Measurements from ENCODE around the gene SPEM1.

The SPEM1 gene

GRCh38 chr17:7411427-7411750 lies 8.7 kb upstream of the SPEM1 start:
- Histone ChIP-seq H3K9me3 (ENCODE audit: insufficient read depth, low read length) (no peaks in the 10 kb centered on the region), H3K9ac (ENCODE audit: low read length) (no peak overlapping the region), H3K79me2 (ENCODE audit: insufficient read depth, low read length) (no peaks in the 10 kb centered on the region), H3K4me3 (ENCODE audit: insufficient read depth, low read length, poor library complexity, severe bottlenecking) (no peak overlapping the region), H4K20me1 (ENCODE audit: low read depth, low read length) (no peaks in the 10 kb centered on the region), H2AFZ (ENCODE audit: low read depth, low read length, severe bottlenecking) (no peak overlapping the region), H3K27me3 (ENCODE audit: low read length) (no peaks in the 10 kb centered on the region), H3K36me3 (ENCODE audit: low read length) (no peaks in the 10 kb centered on the region), H3K27ac (ENCODE audit: low read depth, low read length) (no peak overlapping the region), H3K9me2 (replicated peaks; ENCODE audit: insufficient read depth, low read length) (no peaks in the 10 kb centered on the region), H3K4me2 (ENCODE audit: low read depth, low read length, poor library complexity, severe bottlenecking) (no peak overlapping the region), H3F3A (ENCODE audit: insufficient read depth) (no peaks in the 10 kb centered on the region)
- TF ChIP-seq EZH2phosphoT487 (conservative IDR thresholded peaks at IDR 0.05; ENCODE audit: low read length): no peak
- TF ChIP-seq CTCF (IDR thresholded peaks at IDR 0.05; ENCODE audit: insufficient read depth, low read length, poor library complexity, severe bottlenecking): no peak

GRCh38 chr17:7413346-7413985 lies 6.7 kb upstream of the SPEM1 start:
- Histone ChIP-seq H3K9ac (ENCODE audit: low read length) (no peak overlapping the region), H3K79me2 (ENCODE audit: insufficient read depth, low read length) (no peaks in the 10 kb centered on the region), H3F3A (ENCODE audit: insufficient read depth) (no peaks in the 10 kb centered on the region), H3K4me2 (ENCODE audit: low read depth, low read length, poor library complexity, severe bottlenecking) (no peak overlapping the region), H4K20me1 (ENCODE audit: low read depth, low read length) (no peaks in the 10 kb centered on the region), H3K9me2 (replicated peaks; ENCODE audit: insufficient read depth, low read length) (no peaks in the 10 kb centered on the region), H3K27me3 (ENCODE audit: low read length) (no peaks in the 10 kb centered on the region), H2AFZ (ENCODE audit: low read depth, low read length, severe bottlenecking) (no peak overlapping the region), H3K9me3 (ENCODE audit: insufficient read depth, low read length) (no peaks in the 10 kb centered on the region), H3K36me3 (ENCODE audit: low read length) (no peaks in the 10 kb centered on the region), H3K4me3 (ENCODE audit: insufficient read depth, low read length, poor library complexity, severe bottlenecking) (no peak overlapping the region), H3K27ac (ENCODE audit: low read depth, low read length) (no peak overlapping the region)
- TF ChIP-seq CTCF (IDR thresholded peaks at IDR 0.05; ENCODE audit: insufficient read depth, low read length, poor library complexity, severe bottlenecking): no peak
- no peak for TF ChIP-seq EZH2phosphoT487 (conservative IDR thresholded peaks at IDR 0.05; ENCODE audit: low read length)

GRCh38 chr17:7414837-7415236 lies 5.3 kb upstream of the SPEM1 start:
- TF ChIP-seq EZH2phosphoT487 (conservative IDR thresholded peaks at IDR 0.05; ENCODE audit: low read length) (no peak), CTCF (IDR thresholded peaks at IDR 0.05; ENCODE audit: insufficient read depth, low read length, poor library complexity, severe bottlenecking) (no peak)
- no peaks in the 10 kb centered on the region for H3K9me3 ChIP-seq (ENCODE audit: insufficient read depth, low read length)
- H3K27ac ChIP-seq (ENCODE audit: low read depth, low read length): no peak overlapping the region
- no peaks in the 10 kb centered on the region for H3K36me3 ChIP-seq (ENCODE audit: low read length)
- no peaks in the 10 kb centered on the region for H3K27me3 ChIP-seq (ENCODE audit: low read length)
- H2AFZ ChIP-seq (ENCODE audit: low read depth, low read length, severe bottlenecking): no peak overlapping the region
- no peak overlapping the region for H3K9ac ChIP-seq (ENCODE audit: low read length)
- H3K9me2 ChIP-seq (replicated peaks; ENCODE audit: insufficient read depth, low read length): no peaks in the 10 kb centered on the region
- no peak overlapping the region for H3K4me2 ChIP-seq (ENCODE audit: low read depth, low read length, poor library complexity, severe bottlenecking)
- no peaks in the 10 kb centered on the region for H3F3A ChIP-seq (ENCODE audit: insufficient read depth)
- no peaks in the 10 kb centered on the region for H3K79me2 ChIP-seq (ENCODE audit: insufficient read depth, low read length)
- no peaks in the 10 kb centered on the region for H4K20me1 ChIP-seq (ENCODE audit: low read depth, low read length)
- no peak overlapping the region for H3K4me3 ChIP-seq (ENCODE audit: insufficient read depth, low read length, poor library complexity, severe bottlenecking)
